22Rv1 (cell line): ENCODE measurements around the gene FARSB.

Experiments used
- ZFX ChIP-seq: fragments of 450-650 bp; IDR thresholded peaks from 2 replicates; pipeline ENCODE4 v1.6.1; 2017; ENCODE audit warnings: antibody characterized with exemption, borderline replicate concordance
- TF ChIP-seq, protein P1 (sequence below): fragments of 450-650 bp; IDR thresholded peaks from 2 replicates; pipeline ENCODE4 v1.5.1; 2017; ENCODE audit warnings: mild to moderate bottlenecking

DNA sequence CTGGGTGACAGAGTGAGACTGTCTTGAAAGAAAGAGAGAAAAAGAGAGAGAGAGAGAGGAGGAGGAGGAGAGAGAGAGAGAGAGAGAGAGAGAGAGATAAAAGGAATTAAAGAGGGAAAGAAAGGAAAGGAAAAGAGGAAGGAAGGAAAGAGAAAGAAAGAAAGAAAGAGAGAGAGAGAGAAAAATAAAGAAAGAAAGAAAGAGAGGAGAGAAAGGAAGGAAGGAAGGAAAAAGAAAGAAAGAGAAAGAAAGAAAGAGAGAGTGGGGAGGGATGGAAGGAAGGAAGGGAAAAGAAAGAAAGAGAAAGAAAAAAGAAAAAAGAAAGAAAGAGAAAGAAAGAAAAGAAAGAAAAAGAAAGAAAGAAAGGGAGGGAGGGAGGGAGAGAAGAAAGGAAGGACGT lies 45.3 kb upstream of the FARSB start:
- TF ChIP-seq, protein P1, sequence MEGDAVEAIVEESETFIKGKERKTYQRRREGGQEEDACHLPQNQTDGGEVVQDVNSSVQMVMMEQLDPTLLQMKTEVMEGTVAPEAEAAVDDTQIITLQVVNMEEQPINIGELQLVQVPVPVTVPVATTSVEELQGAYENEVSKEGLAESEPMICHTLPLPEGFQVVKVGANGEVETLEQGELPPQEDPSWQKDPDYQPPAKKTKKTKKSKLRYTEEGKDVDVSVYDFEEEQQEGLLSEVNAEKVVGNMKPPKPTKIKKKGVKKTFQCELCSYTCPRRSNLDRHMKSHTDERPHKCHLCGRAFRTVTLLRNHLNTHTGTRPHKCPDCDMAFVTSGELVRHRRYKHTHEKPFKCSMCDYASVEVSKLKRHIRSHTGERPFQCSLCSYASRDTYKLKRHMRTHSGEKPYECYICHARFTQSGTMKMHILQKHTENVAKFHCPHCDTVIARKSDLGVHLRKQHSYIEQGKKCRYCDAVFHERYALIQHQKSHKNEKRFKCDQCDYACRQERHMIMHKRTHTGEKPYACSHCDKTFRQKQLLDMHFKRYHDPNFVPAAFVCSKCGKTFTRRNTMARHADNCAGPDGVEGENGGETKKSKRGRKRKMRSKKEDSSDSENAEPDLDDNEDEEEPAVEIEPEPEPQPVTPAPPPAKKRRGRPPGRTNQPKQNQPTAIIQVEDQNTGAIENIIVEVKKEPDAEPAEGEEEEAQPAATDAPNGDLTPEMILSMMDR = no peak
- TF ChIP-seq ZFX = no peak
